Measurements from ENCODE around the gene DLG5.

DLG5 gene

GRCh38 chr10:77910524-77911145, 15.9 kb downstream of the DLG5 start:
- TF ChIP-seq ZNF274 (IDR thresholded peaks at IDR 0.05; ENCODE audit: low read depth, low read length) = no peak
- no peak overlapping the region for H3K4me3 ChIP-seq (ENCODE audit: low read length)

GRCh38 chr10:77909749-77910375, 16.7 kb downstream of the DLG5 start:
- no peak overlapping the region for H3K4me3 ChIP-seq (ENCODE audit: low read length)
- no peak for TF ChIP-seq ZNF274 (IDR thresholded peaks at IDR 0.05; ENCODE audit: low read depth, low read length)

GRCh38 chr10:77909021-77909748, 17.4 kb downstream of the DLG5 start:
- TF ChIP-seq ZNF274 (IDR thresholded peaks at IDR 0.05; ENCODE audit: low read depth, low read length) = no peak

GRCh38 chr10:77907900-77908717, 18.4 kb downstream of the DLG5 start:
- no peak for TF ChIP-seq ZNF274 (IDR thresholded peaks at IDR 0.05; ENCODE audit: low read depth, low read length)
- H3K4me3 ChIP-seq (ENCODE audit: low read length) = no peak overlapping the region

More at GRCh38 chr10:77909021-77909748, 17.4 kb downstream of the DLG5 start:
- H3K4me3 ChIP-seq (ENCODE audit: low read length) = no peak overlapping the region

GRCh38 chr10:77907462-77907861, 19.1 kb downstream of the DLG5 start:
- no peak overlapping the region for H3K4me3 ChIP-seq (ENCODE audit: low read length)
- no peak for TF ChIP-seq ZNF274 (IDR thresholded peaks at IDR 0.05; ENCODE audit: low read depth, low read length)

GRCh38 chr10:77906951-77907421, 19.6 kb downstream of the DLG5 start:
- TF ChIP-seq ZNF274 (IDR thresholded peaks at IDR 0.05; ENCODE audit: low read depth, low read length) = no peak
- no peak overlapping the region for H3K4me3 ChIP-seq (ENCODE audit: low read length)

- TF ChIP-seq ZNF274 (IDR thresholded peaks at IDR 0.05; ENCODE audit: low read depth, low read length) = no peak
- H3K4me3 ChIP-seq (ENCODE audit: low read length) = no peak overlapping the region
Measured at GRCh38 chr10:77905781-77906180, 20.8 kb downstream of the DLG5 start.

GRCh38 chr10:77905086-77905748, 21.3 kb downstream of the DLG5 start:
- no peak for TF ChIP-seq ZNF274 (IDR thresholded peaks at IDR 0.05; ENCODE audit: low read depth, low read length)
- no peak overlapping the region for H3K4me3 ChIP-seq (ENCODE audit: low read length)

GRCh38 chr10:77904100-77904840, 22.3 kb downstream of the DLG5 start:
- no peak overlapping the region for H3K4me3 ChIP-seq (ENCODE audit: low read length)
- no peak for TF ChIP-seq ZNF274 (IDR thresholded peaks at IDR 0.05; ENCODE audit: low read depth, low read length)

GRCh38 chr10:77902159-77902558, 24.4 kb downstream of the DLG5 start:
- TF ChIP-seq ZNF274 (IDR thresholded peaks at IDR 0.05; ENCODE audit: low read depth, low read length) = no peak
- H3K4me3 ChIP-seq (ENCODE audit: low read length) = no peak overlapping the region

GRCh38 chr10:77901743-77902142, 24.8 kb downstream of the DLG5 start:
- no peak overlapping the region for H3K4me3 ChIP-seq (ENCODE audit: low read length)

GRCh38 chr10:77899690-77900089, 26.9 kb downstream of the DLG5 start:
- no peak overlapping the region for H3K4me3 ChIP-seq (ENCODE audit: low read length)
- TF ChIP-seq ZNF274 (IDR thresholded peaks at IDR 0.05; ENCODE audit: low read depth, low read length) = no peak

More at GRCh38 chr10:77901743-77902142, 24.8 kb downstream of the DLG5 start:
- TF ChIP-seq ZNF274 (IDR thresholded peaks at IDR 0.05; ENCODE audit: low read depth, low read length) = no peak

- TF ChIP-seq ZNF274 (IDR thresholded peaks at IDR 0.05; ENCODE audit: low read depth, low read length) = no peak
- H3K4me3 ChIP-seq (ENCODE audit: low read length) = no peak overlapping the region
Measured at GRCh38 chr10:77899080-77899477, 27.5 kb downstream of the DLG5 start.
